A549 (cell line): ENCODE data around the gene IRX3. TPM values are rescaled to one million over a fixed set of nuclear protein-coding genes. Genes with fewer than 3 reads are reported as not detected.

ENCODE experiments used
- ATAC-seq, 2 experiments: fragments of 200-7000 bp in 1 of 2; fragments of >200 bp in 1 of 2; cut with Nextera tagmentation in 1 of 2; cut with Tn5 transposase in 1 of 2; 3 replicates each; pipeline versions ENCODE4 v1.8.0 to v1.9.1; 2018 to 2020; ENCODE audit warnings: mild to moderate bottlenecking in 1 of 2, moderate library complexity in 1 of 2
- CTCF ChIA-PET: fragments of 300-600 bp; sonication (Branson Sonifier 250); formaldehyde crosslinking; extraction: SDS; loops from one replicate; lab custom pipeline; 2021; ENCODE audit warnings: antibody characterized with exemption, inconsistent platforms; lab: Yijun Ruan, JAX
- POLR2A ChIA-PET: fragments of 350-600 bp; formaldehyde crosslinking; extraction: SDS; loops from one replicate; lab custom pipeline; 2021; ENCODE audit warnings: antibody characterized with exemption, inconsistent platforms; lab: Yijun Ruan, JAX
- DNase-seq, 2 experiments: peaks; one replicate each; pipeline versions ENCODE4 v3.0.0 to v3.0.0-alpha.2; 2011 to 2016; ENCODE audit warnings: low read depth in 1 of 2, low spot score in 1 of 2
- FAIRE-seq: peaks from 2 replicates; lab custom pipeline; 2011; peaks lifted over from hg19 to GRCh38; lab: Jason Lieb, UNC
- H3K27ac ChIP-seq, 2 experiments: fragments of >200 bp; sonication (Bioruptor Twin); formaldehyde crosslinking; 3 replicates each; pipeline ENCODE4 v1.5.1; 2016 to 2017
- H3K4me1 ChIP-seq: fragments of >200 bp; sonication (Bioruptor Twin); formaldehyde crosslinking; 3 replicates; pipeline ENCODE4 v1.6.1; 2016
- H3K4me2 ChIP-seq: fragments of >200 bp; sonication (Bioruptor Twin); formaldehyde crosslinking; 3 replicates; pipeline ENCODE4 v1.6.1; 2016
- H3K4me3 ChIP-seq: fragments of >200 bp; sonication (Bioruptor Twin); formaldehyde crosslinking; 3 replicates; pipeline ENCODE4 v1.5.1; 2016
- H3K9me3 ChIP-seq: fragments of >200 bp; sonication (Bioruptor Twin); formaldehyde crosslinking; 3 replicates; pipeline ENCODE4 v1.6.1; 2016
- CHD2 ChIP-seq: fragments of 150-350 bp; IDR thresholded peaks from 2 replicates; pipeline ENCODE4 v1.6.1; 2014; ENCODE audit warnings: low read length; ENCODE audit not compliant: partially characterized antibody
- E2F6 ChIP-seq: IDR thresholded peaks from 2 replicates; pipeline ENCODE4 v1.6.1; 2012; ENCODE audit warnings: low read depth, borderline replicate concordance
- FOXS1 ChIP-seq: fragments of 250-450 bp; sonication (Bioruptor Pico); IDR thresholded peaks from 2 replicates; pipeline ENCODE4 v1.5.0; 2020; ENCODE audit warnings: mild to moderate bottlenecking, moderate library complexity
- GATA3 ChIP-seq: IDR thresholded peaks from 2 replicates; pipeline ENCODE4 v1.6.1; 2012; ENCODE audit warnings: borderline replicate concordance
- HMGXB4 ChIP-seq: fragments of 250-450 bp; sonication (Bioruptor Pico); IDR thresholded peaks from 2 replicates; pipeline ENCODE4 v1.5.0; 2021; ENCODE audit warnings: mild to moderate bottlenecking, moderate library complexity, borderline replicate concordance
- HOXB5 ChIP-seq: fragments of 250-450 bp; sonication (Bioruptor Pico); IDR thresholded peaks from 2 replicates; pipeline ENCODE4 v1.5.0; 2020; ENCODE audit warnings: mild to moderate bottlenecking, moderate library complexity
- JUN ChIP-seq, 2 experiments: fragments of >200 bp; sonication (Bioruptor Twin); formaldehyde crosslinking; IDR thresholded peaks; 2 replicates in 1 of 2; 3 replicates in 1 of 2; pipeline ENCODE4 v1.6.1; 2016 to 2017
- MAZ ChIP-seq: fragments of 150-350 bp; IDR thresholded peaks from 2 replicates; pipeline ENCODE4 v1.6.1; 2014; ENCODE audit warnings: antibody characterized with exemption, low read depth, low read length, borderline replicate concordance
- ZNF302 ChIP-seq: fragments of 250-450 bp; sonication (Bioruptor Pico); IDR thresholded peaks from 2 replicates; pipeline ENCODE4 v1.9.0; 2021; ENCODE audit warnings: inconsistent platforms, mild to moderate bottlenecking, moderate library complexity
- WGBS: methylation state at CpG from one replicate; pipeline ENCODE4 v1.1.6; 2017; ENCODE audit errors: missing lambda C conversion rate; 5-methylcytosine and 5-hydroxymethylcytosine counted together
- polyA plus RNA-seq, 4 experiments: library from polyadenylated mRNA; depleted of rRNA in 3 of 4; stranded (reverse); fragments of >200 nt; fragmentation: RNase III in 1 of 4; extraction: RNeasy Plus Mini Kit Qiagen cat#74134 plus additional on column Dnase treatment in 1 of 4; gene quantifications; 2 replicates in 3 of 4; 3 replicates in 1 of 4; pipeline ENCODE4 v1.2.3, GENCODE V29; 2011 to 2017
- TF ChIP-seq, protein P1 (sequence below): fragments of >200 bp; sonication (Bioruptor Twin); formaldehyde crosslinking; IDR thresholded peaks from 2 replicates; pipeline ENCODE4 v1.6.1; 2016
- TF ChIP-seq, protein P2 (sequence below): IDR thresholded peaks from 2 replicates; pipeline ENCODE4 v1.6.1; 2012

The IRX3 gene
- polyA plus RNA-seq, 2 of the 4 experiments (the other 2 are of a cell fraction) = 1.7 to 3.2 TPM

- TF ChIP-seq, protein P1, sequence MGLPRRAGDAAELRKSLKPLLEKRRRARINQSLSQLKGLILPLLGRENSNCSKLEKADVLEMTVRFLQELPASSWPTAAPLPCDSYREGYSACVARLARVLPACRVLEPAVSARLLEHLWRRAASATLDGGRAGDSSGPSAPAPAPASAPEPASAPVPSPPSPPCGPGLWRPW = no peak
- TF ChIP-seq JUN (IDR thresholded peaks at IDR 0.05) = no peak
- TF ChIP-seq FOXS1 (CRISPR knock-in tag) = no peak
Observed at GRCh38 chr16:54288030-54288834, 1.6 kb upstream of the IRX3 start (continued).

- DNase-seq = no peak
- peak overlapping the region; percentile 84 to 92 for H3K27ac ChIP-seq
- peak overlapping the region; percentile 92 for H3K4me2 ChIP-seq
Observed at GRCh38 chr16:54287131-54288029, 793 bp upstream of the IRX3 start.

DNA sequence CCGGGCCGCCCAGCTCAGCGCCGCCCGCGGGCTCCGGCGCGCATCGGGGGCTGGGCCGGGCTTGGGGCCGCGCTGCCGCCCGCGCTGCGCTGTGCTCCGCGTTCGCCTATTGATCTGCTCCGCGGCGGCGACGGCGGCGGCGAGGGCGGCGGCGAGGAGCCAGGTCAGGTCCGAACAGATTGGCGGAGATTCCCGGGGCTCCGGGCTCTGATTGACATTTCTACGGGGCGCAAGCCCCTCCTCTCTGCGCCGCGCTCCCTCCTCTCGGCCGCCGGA, 559 bp downstream of the IRX3 start:
- FAIRE-seq (no peak), DNase-seq (peak in 1 of 2 experiments; percentile 79), ATAC-seq (peak in 1 of 2 experiments; percentile 4; a peak in 1 of 6 replicates)
- WGBS = under 1% methylated on average over 12 of the region's 43 CpGs
- POLR2A ChIA-PET = interaction anchor here (1.3 to 3.5 kb wide), 3 partner anchors 643 to 650 kb away, joined by 5 to 14 read pairs (median 5); partner anchors contain the start of gene IRX5
- Histone ChIP-seq H3K4me1 (peaks cover 20% of the 10 kb centered on the region; the same call in 1 of the 3 replicates), H3K9me3 (no peaks in the 10 kb centered on the region), H3K4me3 (peak overlapping the region; percentile 80), H3K27ac (peak overlapping the region; percentile 71 to 92), H3K4me2 (peak overlapping the region; percentile 92)
- CTCF ChIA-PET = interaction anchor here (0.6 to 2.3 kb wide), 6 partner anchors 209 to 736 kb away, joined by 3 to 8 read pairs (median 4); no protein-coding TSS in a partner anchor
- TF ChIP-seq CHD2 = no peak
- TF ChIP-seq, protein P2, sequence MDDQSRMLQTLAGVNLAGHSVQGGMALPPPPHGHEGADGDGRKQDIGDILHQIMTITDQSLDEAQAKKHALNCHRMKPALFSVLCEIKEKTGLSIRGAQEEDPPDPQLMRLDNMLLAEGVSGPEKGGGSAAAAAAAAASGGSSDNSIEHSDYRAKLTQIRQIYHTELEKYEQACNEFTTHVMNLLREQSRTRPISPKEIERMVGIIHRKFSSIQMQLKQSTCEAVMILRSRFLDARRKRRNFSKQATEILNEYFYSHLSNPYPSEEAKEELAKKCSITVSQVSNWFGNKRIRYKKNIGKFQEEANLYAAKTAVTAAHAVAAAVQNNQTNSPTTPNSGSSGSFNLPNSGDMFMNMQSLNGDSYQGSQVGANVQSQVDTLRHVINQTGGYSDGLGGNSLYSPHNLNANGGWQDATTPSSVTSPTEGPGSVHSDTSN = no peak
- TF ChIP-seq MAZ = no peak
- no peak for TF ChIP-seq GATA3

More at GRCh38 chr16:54287131-54288029, 793 bp upstream of the IRX3 start:
- ChIA-PET CTCF (interaction anchor here (0.6 kb wide), 1 partner anchor 15 kb away, joined by 3 read pairs; no protein-coding TSS in a partner anchor), POLR2A (interaction anchor here (2.3 to 3.5 kb wide), 2 partner anchors 642 to 643 kb away, joined by 5 to 14 read pairs; partner anchors contain the start of gene IRX5)
- ATAC-seq (no peak), FAIRE-seq (no peak)
- Histone ChIP-seq H3K4me3 (peak overlapping the region; percentile 80), H3K4me1 (peaks cover 14% of the 10 kb centered on the region; the same call in 1 of the 3 replicates), H3K9me3 (no peaks in the 10 kb centered on the region)
- TF ChIP-seq E2F6 (peak; percentile 19; the same call in 1 of the 2 replicates), MAZ (no peak), HMGXB4 (CRISPR knock-in tag) (no peak), HOXB5 (no peak), ZNF302 (no peak)
- WGBS = 29% methylated on average over 51 of the region's 61 CpGs
